NCI-H2081 treated with DMSO at 0.1 percent for 48 hours (cell line): ENCODE results near the gene NMT2.
A peak's percentile ranks its signal among the peaks of the same experiment; 100 is the strongest.

ENCODE experiments used
- DNase-seq: peaks from one replicate; lab custom pipeline; 2025; lab: John Stamatoyannopoulos, UW

The NMT2 gene

DNA sequence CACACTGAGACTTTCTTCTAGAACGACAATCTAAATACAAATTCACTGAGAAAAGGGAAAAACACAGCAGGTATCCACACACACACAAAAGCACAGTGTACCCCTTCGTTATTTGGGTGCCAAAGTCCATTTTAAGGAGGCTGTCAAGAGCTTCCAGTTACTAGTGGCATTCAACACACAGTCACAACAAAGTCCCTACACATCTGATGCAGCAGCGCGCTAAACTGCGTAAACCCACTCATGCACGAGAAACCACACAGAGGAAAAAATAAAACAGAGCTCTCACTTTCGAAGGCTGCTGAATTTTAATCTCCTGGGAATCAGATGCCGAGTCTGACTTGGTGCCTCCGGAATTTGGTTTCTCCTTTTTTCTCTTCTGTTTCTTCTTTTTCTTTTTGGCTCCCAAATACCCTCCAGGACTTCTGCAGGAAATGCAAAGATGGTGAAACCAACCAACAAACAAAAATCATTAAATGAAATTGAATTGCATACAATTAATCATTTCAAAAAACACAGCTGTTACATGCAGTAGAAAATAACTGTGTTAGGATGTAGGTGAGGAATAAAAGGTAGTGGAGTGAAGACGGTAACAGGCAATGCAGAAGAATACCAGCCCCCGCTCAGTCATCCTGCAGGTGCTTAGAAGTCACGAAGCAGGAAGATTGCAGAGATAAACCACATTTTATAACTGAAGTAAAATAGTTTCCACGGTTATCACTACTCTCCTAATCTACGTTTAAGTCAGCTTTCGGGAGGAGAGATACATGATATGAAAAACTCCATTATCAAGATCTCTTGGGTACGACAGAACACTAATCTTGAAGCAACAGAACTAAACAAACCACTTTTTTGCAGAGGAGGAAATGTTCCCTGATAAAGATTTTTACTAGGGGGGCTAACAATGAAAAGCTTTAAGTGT is 27.1 kb downstream of the NMT2 start:
- no peak for DNase-seq

- DNase-seq = no peak
Observed at GRCh38 chr10:15140698-15141097, 27.8 kb downstream of the NMT2 start.

DNA sequence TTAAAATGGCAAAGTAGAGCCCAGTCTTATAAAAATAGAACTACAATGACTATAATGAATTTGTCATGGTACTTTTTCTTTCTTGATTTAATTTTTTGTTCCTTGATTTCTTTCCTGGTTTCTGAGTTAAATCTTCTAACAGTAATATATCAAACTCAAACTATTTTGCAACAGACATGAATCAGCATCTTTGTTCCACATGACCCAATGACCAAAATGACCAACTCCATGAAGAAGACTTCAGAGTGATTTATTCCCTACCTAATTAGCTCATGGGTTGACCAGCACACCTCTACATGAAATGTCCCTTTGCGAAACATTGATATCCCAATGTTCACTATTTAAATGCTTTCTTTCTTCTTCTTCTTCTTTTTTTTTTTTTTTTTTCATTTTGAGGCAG is 30.9 kb downstream of the NMT2 start:
- no peak for DNase-seq

DNA sequence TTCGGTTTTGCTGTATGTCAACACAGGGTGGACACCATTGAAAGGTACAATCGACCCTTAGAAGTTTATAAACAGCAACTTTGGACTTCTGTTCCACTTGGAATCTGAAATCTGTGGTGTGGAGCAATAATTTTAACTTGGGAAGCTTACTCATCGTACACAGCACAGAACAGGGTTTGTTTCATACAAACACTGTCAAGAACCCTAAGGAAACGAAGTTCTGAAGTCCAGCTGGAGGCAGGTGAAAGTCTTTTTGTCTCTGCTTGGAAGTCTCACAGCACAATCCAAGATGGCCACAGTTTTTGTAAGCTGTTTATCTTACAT is 31.5 kb downstream of the NMT2 start:
- no peak for DNase-seq

- DNase-seq = no peak
Observed at GRCh38 chr10:15136129-15137035, 32.1 kb downstream of the NMT2 start.

- DNase-seq = no peak
Observed at GRCh38 chr10:15131330-15131729, 37.2 kb downstream of the NMT2 start.

DNA sequence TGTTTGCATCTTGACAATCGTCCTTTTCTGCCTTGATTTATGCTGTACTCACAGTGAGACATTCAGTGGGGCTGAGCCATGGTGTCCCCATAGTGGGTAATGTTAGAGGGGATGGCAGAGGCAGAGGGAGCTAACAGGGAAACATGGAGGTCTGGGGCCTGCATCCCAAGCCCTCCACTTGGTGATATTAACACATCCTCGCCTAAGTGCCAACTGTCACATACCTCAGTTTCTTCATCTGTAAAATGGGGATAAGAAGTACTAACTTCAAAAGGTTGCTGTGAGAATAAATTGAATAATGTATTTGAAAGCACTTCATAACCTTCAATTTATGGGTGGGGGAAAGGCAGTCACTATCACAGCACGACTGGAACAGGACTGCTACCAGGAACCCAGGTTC is 43.6 kb downstream of the NMT2 start:
- DNase-seq = no peak

DNA sequence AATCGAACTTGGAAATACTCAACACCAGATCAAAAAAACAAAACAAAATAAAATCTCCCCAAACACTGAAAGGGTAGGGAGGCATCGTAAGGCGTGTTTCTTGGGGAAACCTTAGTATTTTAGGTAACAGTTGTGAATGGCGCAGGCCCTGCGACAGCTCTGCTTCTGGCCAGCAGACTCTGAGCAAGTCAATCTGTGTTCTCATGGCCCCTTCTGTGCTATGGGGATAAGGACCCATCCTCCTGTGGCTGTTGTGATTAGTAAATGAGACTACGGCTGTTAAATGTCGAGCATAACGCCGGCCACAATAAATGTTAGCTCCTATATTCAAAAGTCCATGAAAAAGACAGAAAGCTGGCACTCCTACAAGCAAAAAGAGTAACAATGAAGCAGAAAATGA is 44.3 kb downstream of the NMT2 start:
- DNase-seq = no peak

DNA sequence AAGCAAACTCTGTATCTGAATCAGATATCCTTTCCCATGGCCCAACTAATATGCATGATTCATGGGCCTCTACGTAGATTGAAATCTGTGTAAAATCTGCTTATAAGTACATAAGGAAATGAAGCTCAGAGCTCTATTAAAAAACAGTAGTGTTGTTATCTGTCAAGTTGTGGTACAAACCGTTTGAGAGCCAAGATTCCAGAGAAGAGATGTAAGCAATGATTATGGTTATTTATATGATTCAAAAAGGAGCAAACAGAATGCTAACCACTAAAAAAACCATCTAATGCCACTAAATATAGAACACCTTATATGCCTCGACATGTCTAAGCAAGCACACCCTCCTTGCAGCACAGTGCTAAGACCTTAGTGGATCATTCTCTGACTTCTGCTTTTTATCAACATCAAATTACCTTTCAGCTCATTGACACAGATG is 44.7 kb downstream of the NMT2 start:
- DNase-seq = no peak

- DNase-seq = no peak
Observed at GRCh38 chr10:15122477-15123030, 45.9 kb downstream of the NMT2 start.

- DNase-seq = no peak
Observed at GRCh38 chr10:15121707-15122106, 46.8 kb downstream of the NMT2 start.

DNA sequence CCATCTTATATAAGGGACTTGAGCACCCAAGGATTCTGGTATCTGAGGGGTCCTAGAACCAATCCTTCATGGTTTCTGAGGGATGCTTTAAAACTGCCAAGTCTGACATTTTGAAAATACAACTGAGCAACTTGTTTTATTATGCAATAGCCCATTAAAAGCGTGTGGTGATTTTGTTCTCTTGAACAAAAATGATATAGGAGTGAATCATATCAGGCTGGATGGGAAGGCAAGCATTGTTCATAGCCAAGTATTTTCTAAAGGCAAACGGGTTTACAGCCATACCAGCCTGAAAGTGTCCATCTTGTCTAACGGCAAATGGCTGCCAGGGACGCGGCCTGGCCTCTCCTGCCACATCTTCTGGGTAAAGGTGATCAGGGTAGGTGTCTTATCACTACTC is 48.0 kb downstream of the NMT2 start:
- no peak for DNase-seq

GRCh38 chr10:15118615-15119014 is 49.9 kb downstream of the NMT2 start:
- no peak for DNase-seq

DNA sequence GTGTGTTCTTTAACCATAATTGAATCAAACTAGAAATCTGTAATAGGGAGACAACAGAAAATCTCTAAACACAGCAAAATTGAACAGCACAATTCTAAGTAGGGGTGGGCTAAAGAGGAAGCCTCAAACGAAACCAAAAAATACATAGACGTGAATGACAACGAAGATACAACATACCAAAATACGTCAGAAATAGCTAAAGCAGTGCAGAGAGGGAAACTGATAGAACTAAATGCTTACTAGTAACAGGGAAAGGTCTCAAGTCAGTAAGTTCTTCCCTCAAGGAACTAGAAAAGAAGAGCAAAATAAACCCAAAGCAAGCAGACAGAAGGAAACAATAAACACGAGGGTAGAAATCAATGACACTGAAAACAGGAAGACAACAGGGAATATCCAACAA is 52.3 kb downstream of the NMT2 start:
- DNase-seq = no peak

- DNase-seq = no peak
Observed at GRCh38 chr10:15113766-15114165, 54.7 kb downstream of the NMT2 start.

GRCh38 chr10:15112657-15113056 is 55.8 kb downstream of the NMT2 start:
- DNase-seq = no peak

DNA sequence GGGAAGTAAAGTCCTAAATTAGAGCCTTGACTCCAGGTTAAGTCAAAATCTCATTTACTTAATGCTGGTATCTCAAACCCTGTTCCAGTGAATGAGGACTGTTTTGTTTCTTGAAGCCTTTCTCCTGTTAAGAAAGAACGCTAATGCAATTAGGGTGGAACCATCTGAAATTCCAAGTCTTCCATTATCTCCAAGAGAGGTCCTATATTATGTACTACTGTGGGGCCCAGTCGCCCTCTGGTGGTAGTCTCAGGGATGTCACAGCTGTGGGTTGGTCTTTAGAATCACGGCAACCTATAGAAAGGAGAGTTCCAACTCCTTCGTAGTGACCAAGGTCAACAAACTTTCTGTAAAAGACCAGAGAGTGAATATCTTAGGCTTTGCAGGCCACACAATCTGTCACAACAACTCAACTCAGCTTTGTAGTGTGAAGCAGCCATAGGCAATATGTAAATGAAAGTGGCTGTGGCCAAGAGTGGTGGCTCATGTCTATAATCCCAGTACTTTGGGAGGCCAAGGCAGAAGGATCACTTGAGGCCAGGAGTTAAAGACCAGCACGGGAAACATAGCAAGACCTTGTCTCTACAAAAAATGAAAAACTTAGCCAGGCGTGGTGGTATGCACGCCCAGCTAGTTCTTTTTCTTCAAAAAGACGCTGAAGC is 62.0 kb downstream of the NMT2 start:
- no peak for DNase-seq

DNA sequence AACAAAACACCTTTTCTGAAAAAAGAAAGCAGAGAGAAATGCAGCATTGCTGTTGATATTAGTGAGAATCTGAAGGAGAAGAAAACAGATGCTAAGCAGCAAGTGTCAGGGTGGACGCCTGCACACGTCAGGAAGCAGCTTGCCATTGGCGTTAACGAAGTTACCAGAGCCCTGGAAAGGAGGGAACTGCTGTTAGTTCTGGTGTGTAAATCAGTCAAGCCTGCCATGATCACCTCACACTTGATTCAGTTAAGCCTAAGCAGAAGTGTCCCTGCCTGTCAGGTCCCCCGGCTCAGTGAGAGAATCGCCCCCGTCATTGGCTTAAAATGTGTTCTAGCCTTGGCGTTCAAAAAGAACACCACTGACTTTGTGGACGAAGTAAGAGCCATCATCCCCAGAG is 65.0 kb downstream of the NMT2 start:
- no peak for DNase-seq

GRCh38 chr10:15099886-15100285 is 68.6 kb downstream of the NMT2 start:
- DNase-seq = no peak

- DNase-seq = peak; percentile 37
Observed at GRCh38 chr10:15097011-15097812, 71.3 kb downstream of the NMT2 start, which contains the start of gene RPP38. Gene RPP38 (plus strand): TSS chr10:15097355. CDS start chr10:15103315, 5,960 bp downstream.

DNA sequence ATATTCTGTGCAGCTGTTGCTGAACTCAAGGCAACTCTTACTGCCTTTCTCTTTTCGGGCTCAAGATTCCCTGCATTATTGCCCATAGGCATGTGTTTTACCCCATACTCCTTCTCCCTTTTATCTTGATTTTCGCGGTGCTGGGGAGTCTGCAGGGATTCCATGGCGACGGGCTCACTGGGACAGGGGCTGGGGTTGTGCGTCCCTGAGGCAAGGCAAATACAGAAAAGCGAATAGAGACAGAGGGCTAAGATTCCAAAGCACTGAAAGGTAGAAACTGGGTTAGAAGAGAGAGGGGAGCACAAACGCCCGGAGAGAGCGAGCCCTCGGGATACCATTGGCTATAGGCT is 71.9 kb downstream of the NMT2 start:
- DNase-seq = no peak
